Activated CD4-positive, alpha-beta T cell treated with anti-CD3 and anti-CD28 coated beads for 24 hours (primary cell): ENCODE data around the gene VPS4B.
A peak's percentile ranks its signal among the peaks of the same experiment; 100 is the strongest.
"Not testable (repeated sequence)": the region's sequence is repeated elsewhere in the genome, so short reads cannot be mapped to it uniquely, and the experiment has no call there.

ENCODE experiments used
- DNase-seq, 2 donors: peaks; one replicate each; pipeline ENCODE4 v3.0.0-alpha.2; 2020; ENCODE audit warnings: low read depth in 2 of 2

Gene VPS4B

GRCh38 chr18:63367053-63367953 lies 55.0 kb downstream of the VPS4B start, which contains the start of gene KDSR:
Gene KDSR, minus strand, starts transcription at chr18:63367206. Its CDS starts 88 bp downstream, at chr18:63367118.
- peak; percentile 73 to 78 for DNase-seq

GRCh38 chr18:63366213-63367052 lies 55.8 kb downstream of the VPS4B start:
- peak; percentile 49 to 63 for DNase-seq

- no peak for DNase-seq
Measured at GRCh38 chr18:63365876-63366212, 56.4 kb downstream of the VPS4B start.

- DNase-seq, result no peak
Measured at GRCh38 chr18:63363951-63364350, 58.3 kb downstream of the VPS4B start.

- DNase-seq, result not testable (repeated sequence)
Measured at GRCh38 chr18:63363420-63363819, 58.9 kb downstream of the VPS4B start.

GRCh38 chr18:63356272-63356896 lies 65.9 kb downstream of the VPS4B start:
- DNase-seq, result no peak

- DNase-seq, result no peak
Measured at GRCh38 chr18:63350230-63350629, 72.0 kb downstream of the VPS4B start.

GRCh38 chr18:63348508-63349136 lies 73.7 kb downstream of the VPS4B start:
- DNase-seq, result no peak

GRCh38 chr18:63346480-63347183 lies 75.6 kb downstream of the VPS4B start:
- DNase-seq, result no peak

GRCh38 chr18:63346031-63346430 lies 76.2 kb downstream of the VPS4B start:
- DNase-seq, result no peak

- DNase-seq, result no peak
Measured at GRCh38 chr18:63344918-63345317, 77.4 kb downstream of the VPS4B start.

GRCh38 chr18:63344263-63344662 lies 78.0 kb downstream of the VPS4B start:
- no peak for DNase-seq

- no peak for DNase-seq
Measured at GRCh38 chr18:63342206-63342605, 80.1 kb downstream of the VPS4B start.

- peak in 1 of 2 donors; percentile 23 for DNase-seq
Measured at GRCh38 chr18:63339920-63340484, 82.3 kb downstream of the VPS4B start.
